Embryonic facial prominence (tissue), 1 donor: ENCODE measurements around the gene SPAG9.

Experiments
- DNase-seq: peaks from one replicate; pipeline ENCODE4 v3.0.0-alpha.2; 2016; ENCODE audit errors: extremely low spot score

SPAG9 gene

GRCh38 chr17:50918071-50918932, 202.4 kb downstream of the SPAG9 start:
- no peak for DNase-seq

GRCh38 chr17:50917418-50917743, 203.3 kb downstream of the SPAG9 start:
- no peak for DNase-seq

- DNase-seq: no peak
Measured at GRCh38 chr17:50916708-50917417, 203.8 kb downstream of the SPAG9 start.

GRCh38 chr17:50916026-50916707, 204.5 kb downstream of the SPAG9 start:
- DNase-seq: no peak

DNA sequence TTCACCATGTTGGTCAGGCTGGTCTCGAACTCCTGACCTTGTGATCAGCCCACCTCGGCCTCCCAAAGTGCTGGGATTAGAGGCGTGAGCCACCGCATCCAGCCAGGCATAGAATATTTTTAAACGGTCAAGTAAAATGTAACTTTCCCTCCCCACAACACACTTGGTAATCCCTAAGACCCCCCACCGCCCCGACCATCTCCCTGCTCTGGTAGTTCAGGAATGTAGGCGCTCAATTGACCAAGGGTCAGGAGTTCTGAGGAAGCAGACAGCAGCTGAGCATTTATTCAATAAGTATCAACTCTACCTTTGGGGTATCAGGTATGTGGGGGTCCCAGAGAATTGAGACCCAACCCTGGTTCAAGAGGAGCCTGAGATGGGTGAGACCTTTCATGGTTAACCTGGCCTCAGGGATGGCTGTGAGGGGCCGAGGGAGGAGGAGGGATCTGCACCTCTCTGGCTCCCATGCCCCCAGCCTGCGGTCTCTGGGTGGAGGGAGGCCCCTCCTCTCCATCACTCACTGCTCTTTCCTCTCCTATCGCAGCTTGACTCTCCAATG, 206.1 kb downstream of the SPAG9 start:
- DNase-seq: no peak

DNA sequence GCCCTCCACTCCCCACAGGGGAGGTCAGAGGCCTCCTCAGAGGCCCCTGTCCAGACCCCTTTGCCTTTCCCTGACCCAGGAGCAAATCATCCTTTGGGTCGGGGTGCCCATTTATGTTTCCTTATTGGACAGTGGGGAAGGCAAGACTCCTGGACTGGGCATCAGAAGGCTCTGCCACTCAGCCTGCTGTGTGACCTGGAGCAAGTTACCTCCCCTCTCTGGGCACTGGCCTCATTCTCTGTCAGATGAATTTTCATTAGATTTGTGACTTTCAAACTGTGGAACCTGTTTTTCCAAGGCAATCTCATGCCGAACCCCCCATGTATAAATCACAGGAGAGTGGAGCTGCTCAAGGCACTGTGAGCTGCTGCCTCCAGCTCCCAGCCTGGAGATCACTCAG, 207.5 kb downstream of the SPAG9 start:
- no peak for DNase-seq
